Left ventricle myocardium superior (tissue), 1 donor: ENCODE measurements around the gene MGMT. TPM values are rescaled to one million over a fixed set of nuclear protein-coding genes. Genes with fewer than 3 reads are reported as not detected.

ENCODE experiments used
- ATAC-seq: fragments of 200-7000 bp; cut with Tn5 transposase; one replicate; pipeline ENCODE4 v1.9.1; 2020; ENCODE audit warnings: mild to moderate bottlenecking, moderate library complexity
- DNase-seq: peaks from one replicate; pipeline ENCODE4 v3.0.0-alpha.2; 2020
- intact Hi-C: fragments of 100-400 bp; cut with micrococcal nuclease; formaldehyde crosslinking; loops from one replicate; pipeline ENCODE4 v1.11.0; 2022
- total RNA-seq: library from RNA; stranded (reverse); fragmentation: NEBNext Ultra II Directional; extraction: Animal tissue kit (Norgen Biotek cat#: 25700); gene quantifications from one replicate; pipeline ENCODE4 v1.2.1, GENCODE V29; 2021
- donor health status: DM: no; HTN: yes; CAD: no; lungs with severe emphysema.

Gene MGMT
- total RNA-seq, 1 donor from 2014 or later, result 16.7 TPM

GRCh38 chr10:129709101-129709500 lies 242.1 kb downstream of the MGMT start:
- ATAC-seq (no peak), DNase-seq (no peak)
- intact Hi-C loops, result no loop called here

- ATAC-seq (no peak), DNase-seq (no peak)
- intact Hi-C loops, result no loop called here
Observed at GRCh38 chr10:129709627-129710509, 242.8 kb downstream of the MGMT start.

- intact Hi-C loops, result no loop called here
- ATAC-seq (no peak), DNase-seq (no peak)
Observed at GRCh38 chr10:129710510-129710847, 243.4 kb downstream of the MGMT start.

GRCh38 chr10:129711291-129711690 lies 244.2 kb downstream of the MGMT start:
- intact Hi-C loops, result no loop called here
- ATAC-seq (no peak), DNase-seq (no peak)

GRCh38 chr10:129712000-129712399 lies 245.0 kb downstream of the MGMT start:
- ATAC-seq (no peak), DNase-seq (no peak)
- intact Hi-C loops, result no loop called here

- DNase-seq, result no peak
Observed at GRCh38 chr10:129713659-129714265, 246.7 kb downstream of the MGMT start.

GRCh38 chr10:129715805-129716204 lies 248.8 kb downstream of the MGMT start:
- intact Hi-C loops, result no loop called here

More at GRCh38 chr10:129713659-129714265, 246.7 kb downstream of the MGMT start:
- intact Hi-C loops, result no loop called here
- ATAC-seq, result no peak

GRCh38 chr10:129716211-129716681 lies 249.2 kb downstream of the MGMT start:
- ATAC-seq (no peak), DNase-seq (no peak)
- intact Hi-C loops, result no loop called here

More at GRCh38 chr10:129715805-129716204, 248.8 kb downstream of the MGMT start:
- DNase-seq (no peak), ATAC-seq (no peak)

- no peak for DNase-seq
- ATAC-seq, result no peak
- intact Hi-C loops, result no loop called here
Observed at GRCh38 chr10:129716881-129717280, 249.8 kb downstream of the MGMT start.

- no peak for DNase-seq
Observed at GRCh38 chr10:129717816-129718547, 250.9 kb downstream of the MGMT start.

GRCh38 chr10:129718548-129719414 lies 251.7 kb downstream of the MGMT start:
- DNase-seq (no peak), ATAC-seq (no peak)
- intact Hi-C loops, result no loop called here

More at GRCh38 chr10:129717816-129718547, 250.9 kb downstream of the MGMT start:
- intact Hi-C loops, result no loop called here
- no peak for ATAC-seq

- intact Hi-C loops, result no loop called here
- DNase-seq, result no peak
- ATAC-seq, result no peak
Observed at GRCh38 chr10:129719415-129719739, 252.3 kb downstream of the MGMT start.

- peak; percentile 54 for DNase-seq
- peak; percentile 66 for ATAC-seq
- intact Hi-C loops, result no loop called here
Observed at GRCh38 chr10:129719889-129720590, 253.0 kb downstream of the MGMT start.

- ATAC-seq (no peak), DNase-seq (no peak)
- intact Hi-C loops, result no loop called here
Observed at GRCh38 chr10:129725011-129725410, 258.0 kb downstream of the MGMT start.

- intact Hi-C loops, result no loop called here
- no peak for DNase-seq
- ATAC-seq, result no peak
Observed at GRCh38 chr10:129725482-129725881, 258.4 kb downstream of the MGMT start.

- no peak for ATAC-seq
- intact Hi-C loops, result no loop called here
- no peak for DNase-seq
Observed at GRCh38 chr10:129725890-129726631, 259.0 kb downstream of the MGMT start.

GRCh38 chr10:129727071-129727470 lies 260.0 kb downstream of the MGMT start:
- no peak for ATAC-seq
- intact Hi-C loops, result no loop called here
- no peak for DNase-seq

- DNase-seq (no peak), ATAC-seq (no peak)
- intact Hi-C loops, result no loop called here
Observed at GRCh38 chr10:129727495-129727894, 260.5 kb downstream of the MGMT start.
